ENCODE measurements around the gene ARFIP1.
A peak's percentile ranks its signal among the peaks of the same experiment; 100 is the strongest.

Gene ARFIP1

DNA sequence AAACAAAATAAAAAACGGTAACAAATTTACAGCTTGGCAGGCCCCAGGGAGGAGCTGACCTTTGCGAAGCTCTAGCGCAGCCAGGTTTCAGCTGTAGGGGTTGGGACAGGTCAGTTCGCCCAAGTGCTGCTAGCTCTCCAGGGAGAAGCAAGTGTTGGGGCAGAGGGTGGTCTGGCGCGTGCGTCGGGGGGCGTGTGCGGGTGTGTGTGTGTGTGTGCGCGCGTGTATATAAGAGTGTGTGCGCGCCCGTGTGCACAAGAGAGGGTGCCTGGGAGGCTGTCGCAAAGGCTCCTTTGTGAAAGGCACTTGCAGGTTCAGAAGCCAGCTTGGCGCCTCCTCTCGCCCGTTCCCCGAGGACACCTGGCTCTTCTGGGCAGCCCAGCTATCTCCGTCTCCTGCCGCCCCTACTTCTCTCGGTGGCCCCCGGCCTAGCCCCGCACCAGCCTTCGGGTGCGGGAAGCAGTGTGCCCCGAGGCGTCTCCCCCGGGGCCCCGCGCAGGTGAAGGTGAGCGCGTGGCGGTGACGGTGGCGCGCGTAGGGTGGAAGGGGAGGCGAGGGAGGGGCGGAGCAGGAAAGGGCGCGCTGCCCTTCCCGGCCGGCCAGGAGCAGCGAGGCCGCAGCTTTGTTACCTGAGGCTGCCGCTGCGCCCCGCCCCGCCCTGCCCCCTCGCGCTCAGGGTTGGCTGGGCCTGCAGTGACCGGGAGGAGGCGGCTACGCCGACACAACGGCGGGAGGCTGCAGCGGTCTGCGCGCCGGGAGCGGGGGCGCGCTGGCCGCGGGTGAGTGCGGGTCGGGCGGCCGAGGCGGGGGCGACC, 156.1 kb downstream of the ARFIP1 start, which contains the start of gene FHDC1:
Gene FHDC1 (plus strand): TSS at position 693 of the 815 bp plus-strand sequence. CDS start 6,735 bp downstream, outside the sequence.
- TF ChIP-seq, protein P1, sequence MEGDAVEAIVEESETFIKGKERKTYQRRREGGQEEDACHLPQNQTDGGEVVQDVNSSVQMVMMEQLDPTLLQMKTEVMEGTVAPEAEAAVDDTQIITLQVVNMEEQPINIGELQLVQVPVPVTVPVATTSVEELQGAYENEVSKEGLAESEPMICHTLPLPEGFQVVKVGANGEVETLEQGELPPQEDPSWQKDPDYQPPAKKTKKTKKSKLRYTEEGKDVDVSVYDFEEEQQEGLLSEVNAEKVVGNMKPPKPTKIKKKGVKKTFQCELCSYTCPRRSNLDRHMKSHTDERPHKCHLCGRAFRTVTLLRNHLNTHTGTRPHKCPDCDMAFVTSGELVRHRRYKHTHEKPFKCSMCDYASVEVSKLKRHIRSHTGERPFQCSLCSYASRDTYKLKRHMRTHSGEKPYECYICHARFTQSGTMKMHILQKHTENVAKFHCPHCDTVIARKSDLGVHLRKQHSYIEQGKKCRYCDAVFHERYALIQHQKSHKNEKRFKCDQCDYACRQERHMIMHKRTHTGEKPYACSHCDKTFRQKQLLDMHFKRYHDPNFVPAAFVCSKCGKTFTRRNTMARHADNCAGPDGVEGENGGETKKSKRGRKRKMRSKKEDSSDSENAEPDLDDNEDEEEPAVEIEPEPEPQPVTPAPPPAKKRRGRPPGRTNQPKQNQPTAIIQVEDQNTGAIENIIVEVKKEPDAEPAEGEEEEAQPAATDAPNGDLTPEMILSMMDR (IDR thresholded peaks at IDR 0.05; ENCODE audit: control extremely low read depth, extremely low read depth, low read depth, missing control alignments): no peak
- peak; percentile 38 for DNase-seq (ENCODE audit: extremely low spot score)
- ChIA-PET CTCF (interaction anchor here (1.1 kb wide), 1 partner anchor 192 kb away, joined by 4 read pairs; no protein-coding TSS in a partner anchor), POLR2A (no interaction called here)

DNA sequence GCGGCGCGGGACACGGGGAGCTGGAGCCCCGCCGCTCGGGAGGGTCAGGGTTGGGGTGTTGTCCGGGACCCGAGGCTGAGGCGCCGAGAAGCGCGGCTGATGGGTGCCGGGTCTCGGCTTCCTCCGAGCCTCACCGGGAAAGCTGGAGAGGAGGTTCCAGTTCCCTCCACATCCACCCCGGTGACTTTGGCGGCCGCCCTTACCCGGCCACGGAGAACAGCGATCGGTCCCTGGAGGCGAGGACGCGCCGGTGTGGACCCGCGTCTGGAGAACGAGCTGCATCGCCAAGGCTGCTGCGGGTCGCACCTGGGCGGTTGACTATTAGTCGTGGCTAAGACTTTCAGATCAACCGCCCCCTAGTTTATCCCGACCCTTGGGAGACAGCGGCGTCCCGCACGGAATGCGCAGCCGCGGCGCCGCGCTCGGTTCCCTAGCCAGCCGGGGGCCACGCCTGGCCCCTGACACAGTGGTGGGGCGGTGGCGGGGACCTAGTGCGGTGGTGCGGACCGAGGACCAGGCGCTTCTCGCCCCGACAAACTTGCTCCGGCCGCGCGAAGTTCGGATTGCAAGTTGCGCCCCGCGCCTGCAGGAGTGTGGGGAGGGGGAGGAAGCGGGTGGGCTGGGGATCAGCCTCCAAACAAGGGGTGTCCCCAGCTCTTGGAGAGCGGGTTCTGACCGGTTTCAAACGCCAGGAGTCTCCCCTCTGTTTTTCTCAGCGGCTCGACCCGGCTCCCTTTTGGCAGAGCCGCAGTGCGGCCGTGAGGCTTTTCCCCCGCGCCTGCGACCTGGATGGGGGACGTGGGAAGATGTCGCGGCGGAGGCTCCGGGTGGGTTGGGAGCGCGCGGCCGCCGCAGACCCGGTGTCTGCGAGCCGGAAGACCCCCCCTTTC, 156.9 kb downstream of the ARFIP1 start:
- POLR2A ChIA-PET: no interaction called here
- CTCF ChIA-PET: interaction anchor here (1.1 to 1.3 kb wide), 2 partner anchors 9 to 191 kb away, joined by 3 to 4 read pairs; no protein-coding TSS in a partner anchor
- peak; percentile 49 for DNase-seq (ENCODE audit: extremely low spot score)
- TF ChIP-seq, protein P1 (IDR thresholded peaks at IDR 0.05; ENCODE audit: control extremely low read depth, extremely low read depth, low read depth, missing control alignments): no peak

DNA sequence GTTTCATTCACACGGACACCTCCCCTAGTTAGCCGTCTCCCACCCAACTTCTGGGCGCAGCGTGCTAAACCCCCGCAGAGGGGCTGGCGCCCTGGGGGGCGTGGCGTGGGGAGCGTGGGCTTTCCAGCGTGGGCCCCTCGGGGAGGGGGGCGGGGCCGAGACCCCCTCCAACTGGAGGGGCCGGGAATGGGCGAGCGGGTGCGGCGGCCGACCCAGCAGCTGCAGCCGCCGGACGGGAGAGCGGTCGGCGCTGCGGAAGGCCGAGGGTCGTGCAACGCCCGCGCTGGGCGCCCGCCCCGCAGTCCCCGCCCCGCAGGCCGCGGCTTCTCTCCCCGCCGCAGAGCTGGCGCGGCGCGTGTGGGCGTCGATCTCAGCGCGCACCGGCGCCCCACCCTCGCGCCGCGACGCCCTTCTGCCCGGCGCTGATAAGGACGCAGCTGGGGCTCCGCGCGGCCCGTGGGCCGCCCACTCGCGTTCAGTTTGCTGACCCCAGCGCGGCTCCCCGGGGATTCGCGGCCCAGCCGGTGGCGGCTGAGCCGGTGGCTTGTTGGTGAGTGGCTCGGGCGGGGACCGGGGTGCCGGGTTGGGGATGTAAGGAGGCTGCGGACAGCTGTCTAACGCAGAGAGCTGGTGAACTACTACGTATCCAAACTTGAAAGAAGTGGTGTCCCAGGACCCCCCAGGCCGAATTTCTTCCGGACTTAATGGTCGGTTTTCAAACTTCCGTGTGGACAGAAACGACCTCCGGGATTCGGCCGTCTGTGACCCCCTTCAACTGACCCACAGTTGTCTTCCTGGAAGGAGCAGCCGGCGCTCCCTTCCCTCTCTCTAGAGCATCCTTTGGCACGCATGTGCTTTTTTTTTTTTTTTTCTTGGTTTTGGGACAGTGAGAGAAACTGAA, 157.8 kb downstream of the ARFIP1 start:
- CTCF ChIA-PET: interaction anchor here (1.3 kb wide), 1 partner anchor 10 kb away, joined by 3 read pairs; no protein-coding TSS in a partner anchor
- POLR2A ChIA-PET: no interaction called here
- DNase-seq (ENCODE audit: extremely low spot score): peak; percentile 47
- TF ChIP-seq, protein P1 (IDR thresholded peaks at IDR 0.05; ENCODE audit: control extremely low read depth, extremely low read depth, low read depth, missing control alignments): no peak

DNA sequence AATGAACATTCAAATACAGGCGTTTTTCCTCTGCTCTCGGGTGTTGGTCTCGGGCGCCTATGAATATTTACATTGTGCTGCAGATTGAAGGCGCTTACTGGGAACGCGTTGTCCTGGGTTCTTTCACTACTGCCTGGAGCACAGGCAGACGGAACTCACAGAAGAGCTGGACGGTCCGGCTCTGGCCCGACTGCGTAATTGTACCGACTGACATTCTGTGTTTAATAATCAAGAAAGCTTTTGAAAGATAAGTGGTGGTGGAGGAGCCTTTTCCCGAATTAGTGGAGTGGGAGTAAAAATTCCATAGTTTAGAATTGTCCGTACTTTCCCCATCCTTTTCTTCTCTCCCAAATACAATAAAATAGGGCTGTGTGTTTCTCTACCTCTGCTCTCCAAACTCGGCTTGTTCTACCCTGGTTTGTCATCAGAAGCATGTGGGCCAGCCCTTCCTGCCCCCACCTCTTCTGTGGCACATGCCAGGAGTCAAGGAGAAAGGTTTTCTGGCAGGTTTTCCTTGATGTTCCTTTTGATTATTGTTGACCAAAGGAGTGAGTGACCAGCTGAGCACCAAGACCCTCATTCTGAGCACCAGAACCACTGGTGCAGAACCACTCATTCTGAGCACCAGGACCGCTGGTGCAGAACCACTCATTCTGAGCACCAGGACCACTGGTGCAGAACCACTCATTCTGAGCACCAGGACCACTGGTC, 158.6 kb downstream of the ARFIP1 start:
- DNase-seq (ENCODE audit: extremely low spot score): no peak
- TF ChIP-seq, protein P1 (IDR thresholded peaks at IDR 0.05; ENCODE audit: control extremely low read depth, extremely low read depth, low read depth, missing control alignments): no peak
- ChIA-PET POLR2A (no interaction called here), CTCF (interaction anchor here (1.3 kb wide), 1 partner anchor 11 kb away, joined by 3 read pairs; no protein-coding TSS in a partner anchor)

DNA sequence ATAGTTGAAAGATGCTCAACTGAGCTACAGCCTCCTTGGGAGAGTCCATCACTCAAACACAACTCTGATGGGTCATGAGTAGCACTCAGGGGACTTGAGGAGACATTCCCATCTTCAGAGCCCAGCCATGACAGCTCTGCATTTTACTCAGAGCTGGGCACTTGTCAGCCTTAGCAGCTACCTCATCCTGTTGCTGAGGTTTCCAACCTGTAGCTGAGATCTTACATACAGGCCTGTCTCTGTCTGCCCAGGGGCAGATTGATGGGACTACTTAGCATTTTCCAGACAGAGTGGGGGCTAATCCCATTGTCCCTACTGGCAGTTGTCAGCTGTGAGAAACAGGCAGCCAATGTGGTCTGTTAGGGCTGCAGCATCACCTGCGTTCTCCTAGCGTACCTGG, 159.9 kb downstream of the ARFIP1 start:
- CTCF ChIA-PET: interaction anchor here (1.1 kb wide), 1 partner anchor 13 kb away, joined by 3 read pairs; no protein-coding TSS in a partner anchor
- POLR2A ChIA-PET: no interaction called here

More for the DNA sequence above, 159.9 kb downstream of the ARFIP1 start:
- DNase-seq (ENCODE audit: extremely low spot score): no peak
- TF ChIP-seq, protein P1 (IDR thresholded peaks at IDR 0.05; ENCODE audit: control extremely low read depth, extremely low read depth, low read depth, missing control alignments): no peak

Data from GM10248 (cell line).